ENCODE results near the gene FAS.
"Not testable (repeated sequence)": the region's sequence is repeated elsewhere in the genome, so short reads cannot be mapped to it uniquely, and the experiment has no call there.

The FAS gene

GRCh38 chr10:88994019-88994418 is 3.4 kb downstream of the FAS start:
- FAIRE-seq: no peak

GRCh38 chr10:88995156-88995876 is 4.7 kb downstream of the FAS start:
- FAIRE-seq: no peak

DNA sequence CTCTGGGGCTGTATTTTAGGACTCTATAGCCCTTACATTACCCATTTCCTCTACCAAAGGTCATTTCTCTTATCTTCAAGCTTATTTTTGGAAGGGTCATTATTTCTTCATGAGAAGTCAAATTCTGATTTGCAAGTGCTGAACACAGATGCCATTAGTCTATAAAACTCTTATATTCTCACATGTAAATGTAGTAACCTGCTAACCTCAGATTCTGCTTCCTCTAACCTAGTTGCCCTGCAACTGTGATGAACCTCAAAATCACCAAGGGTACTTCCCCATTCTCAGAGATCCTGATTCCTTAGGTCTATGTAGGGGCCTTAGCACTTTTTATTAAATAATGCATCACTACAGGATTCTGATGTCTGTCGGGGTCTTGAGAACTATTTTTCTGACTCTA is 6.3 kb downstream of the FAS start:
- FAIRE-seq: no peak

GRCh38 chr10:88999625-89000024 is 9.0 kb downstream of the FAS start:
- no peak for FAIRE-seq

DNA sequence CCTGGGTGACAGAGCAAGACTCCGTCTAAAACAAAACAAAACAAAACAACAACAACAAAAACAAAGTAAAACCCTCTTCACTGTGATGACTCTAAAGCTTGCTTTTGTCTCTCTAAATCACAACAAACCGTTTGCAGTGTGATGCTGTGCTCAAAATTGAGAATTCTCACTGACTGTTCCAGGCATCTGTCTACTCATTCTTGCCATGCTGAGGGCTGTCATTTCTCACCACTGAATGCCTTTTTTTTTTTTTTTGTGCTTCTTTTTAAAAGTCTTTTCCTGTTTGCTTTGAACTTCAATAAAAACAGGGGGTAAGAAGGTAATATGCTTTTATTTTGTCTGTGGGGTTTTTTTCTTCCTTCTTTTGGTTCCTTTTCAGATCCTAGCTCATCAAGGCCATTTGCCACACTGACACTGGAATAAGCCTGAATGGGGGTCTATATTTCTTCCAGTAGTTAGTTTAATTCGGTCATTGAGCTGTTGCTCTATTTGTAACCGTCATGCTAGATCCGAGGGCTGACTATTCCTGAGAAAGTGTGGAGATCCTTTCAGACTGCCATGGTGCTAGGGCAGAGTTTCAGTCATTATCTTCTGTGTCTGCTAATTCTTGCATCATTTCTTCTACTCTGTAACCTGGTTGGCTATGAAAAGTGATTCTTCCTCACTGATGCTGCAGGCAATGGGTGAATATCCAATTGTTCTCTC is 10.6 kb downstream of the FAS start:
- FAIRE-seq: no peak

DNA sequence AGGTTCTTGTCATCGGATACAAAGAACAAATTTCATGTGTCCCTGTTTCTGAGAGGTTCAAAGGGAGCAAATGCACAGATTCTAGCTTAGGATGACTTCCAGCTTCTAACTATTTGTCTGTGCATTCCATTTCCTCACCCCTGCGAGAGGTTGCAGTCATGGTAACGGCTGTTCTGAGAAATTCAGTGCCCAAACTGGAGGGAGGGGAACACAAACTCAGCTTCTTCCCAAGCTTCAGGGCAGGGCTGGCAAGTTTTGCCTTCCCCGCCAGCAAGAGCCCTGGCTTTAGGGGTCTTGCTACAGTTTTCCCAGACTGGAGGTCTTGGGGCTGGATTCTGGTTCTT is 11.1 kb downstream of the FAS start:
- FAIRE-seq: no peak

DNA sequence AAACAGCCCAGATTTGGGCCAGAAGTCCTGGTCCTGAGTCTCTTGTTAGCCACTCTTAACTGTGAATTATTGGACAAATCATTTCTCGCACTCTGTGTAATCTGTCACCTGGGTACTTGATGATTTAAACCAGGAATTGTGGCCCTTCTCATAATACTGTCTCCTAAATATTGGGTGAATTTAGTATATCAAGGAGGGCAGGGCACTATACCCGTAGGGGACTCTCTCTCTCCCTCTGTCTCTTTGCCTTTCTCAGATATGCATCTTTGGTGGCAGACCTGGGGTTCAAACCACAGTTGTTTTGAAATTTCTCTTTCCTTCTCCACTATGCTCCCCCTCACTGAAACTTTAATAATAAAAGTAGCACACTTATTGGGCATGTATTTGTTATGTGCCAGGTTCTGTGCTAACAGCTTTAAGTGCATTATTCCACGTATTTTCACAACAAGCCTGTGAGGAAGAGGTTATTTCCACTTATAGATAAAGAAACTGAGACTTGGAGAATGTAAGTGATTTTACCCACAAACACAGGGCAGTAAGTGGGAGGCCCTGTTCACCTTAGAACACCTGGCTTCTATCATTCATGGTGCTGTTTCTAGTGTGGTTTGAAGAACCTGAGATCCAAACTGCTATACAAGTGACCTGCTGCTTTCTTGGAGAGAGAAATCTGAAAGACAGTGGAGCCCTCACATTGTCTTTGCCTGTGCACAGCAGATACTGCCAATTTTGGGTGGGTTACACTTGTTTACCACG is 11.8 kb downstream of the FAS start:
- FAIRE-seq: no peak

DNA sequence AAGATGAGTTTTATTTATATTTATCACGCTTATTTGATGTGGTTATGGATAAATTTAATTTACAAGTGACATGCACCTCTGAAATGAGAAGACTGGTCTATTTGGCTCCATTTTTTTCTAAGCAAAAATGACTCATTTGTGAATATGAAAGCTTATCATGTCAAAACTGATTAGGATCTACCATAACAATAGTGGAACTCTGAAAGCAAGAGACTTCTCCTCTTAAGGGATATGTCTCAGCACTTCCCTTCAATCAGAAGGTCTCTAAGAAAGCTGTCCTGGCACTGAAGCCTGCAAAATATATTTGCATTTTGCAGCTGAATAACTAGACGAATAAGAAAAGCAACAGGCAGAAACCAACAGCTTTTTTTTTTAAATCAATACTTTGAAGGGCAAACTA is 12.7 kb downstream of the FAS start:
- FAIRE-seq: no peak

GRCh38 chr10:89007129-89007893 is 16.7 kb downstream of the FAS start:
- FAIRE-seq: no peak

GRCh38 chr10:89018700-89019346 is 28.2 kb downstream of the FAS start:
- not testable (repeated sequence) for FAIRE-seq

GRCh38 chr10:89019569-89020327 is 29.1 kb downstream of the FAS start:
- no peak for FAIRE-seq

GRCh38 chr10:89021526-89021925 is 30.9 kb downstream of the FAS start:
- FAIRE-seq: not testable (repeated sequence)

- no peak for FAIRE-seq
These were observed 32.1 kb downstream of the FAS start for GRCh38 chr10:89022734-89023133.

- FAIRE-seq: no peak
These were observed 34.9 kb downstream of the FAS start for GRCh38 chr10:89025453-89025852.

GRCh38 chr10:89029181-89029580 is 38.6 kb downstream of the FAS start:
- FAIRE-seq: no peak

GRCh38 chr10:89029785-89030437 is 39.3 kb downstream of the FAS start:
- FAIRE-seq: no peak

DNA sequence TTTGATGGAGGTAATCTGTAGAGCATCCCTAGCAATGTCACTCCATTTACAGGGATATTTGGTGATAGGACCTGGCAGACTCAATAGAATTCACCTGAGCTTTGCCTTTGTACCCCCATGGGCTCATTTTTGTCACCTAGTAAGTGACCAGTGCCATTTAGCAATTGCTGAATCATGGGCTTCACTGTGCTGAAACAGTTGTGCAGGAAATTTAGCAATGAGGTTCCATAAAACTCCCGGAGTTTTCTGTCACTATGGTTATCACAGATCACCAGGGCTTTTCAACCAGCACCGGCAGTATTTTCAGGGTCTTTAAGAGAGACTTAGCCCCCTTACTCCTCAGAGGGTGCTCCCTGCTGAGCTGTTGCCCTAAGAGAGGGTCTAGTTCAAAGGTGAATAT is 40.2 kb downstream of the FAS start:
- FAIRE-seq: no peak

DNA sequence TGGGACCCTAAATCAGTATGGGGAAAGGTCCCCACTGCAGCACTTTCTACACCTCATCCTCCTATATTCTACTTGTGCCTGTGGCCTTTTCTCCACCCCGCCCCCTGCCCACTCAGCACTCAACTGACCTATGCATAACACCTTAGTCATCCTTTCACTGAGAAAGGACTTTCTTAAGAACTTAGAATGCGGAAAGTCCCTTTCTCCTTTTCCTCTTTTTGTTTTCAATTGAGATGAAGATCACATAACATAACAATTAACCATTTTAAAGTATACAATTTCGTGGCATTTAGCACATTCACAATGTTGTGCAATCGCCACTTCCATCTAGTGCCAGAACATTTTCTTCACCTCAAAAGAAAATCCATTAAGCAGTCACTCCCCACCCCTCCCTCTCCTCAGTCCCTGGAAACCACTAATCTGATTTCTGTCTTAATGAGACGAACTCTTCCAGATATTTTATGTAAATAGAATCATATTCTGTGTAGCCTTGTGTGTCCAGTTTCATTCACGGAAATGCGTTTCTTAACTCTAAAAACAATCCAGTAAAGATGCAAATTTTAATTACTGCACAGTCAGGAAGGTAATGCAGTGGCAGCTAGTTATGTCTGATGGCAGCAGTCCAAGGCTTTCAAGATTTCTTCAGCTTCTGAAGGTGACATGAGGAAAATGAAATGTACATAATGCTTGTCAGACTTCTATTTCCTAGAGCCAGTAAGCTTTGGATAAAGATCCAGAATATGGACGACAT is 41.7 kb downstream of the FAS start:
- FAIRE-seq: no peak

- FAIRE-seq: no peak
These were observed 44.9 kb downstream of the FAS start for GRCh38 chr10:89035461-89035860.

- FAIRE-seq: no peak
These were observed 46.5 kb downstream of the FAS start for GRCh38 chr10:89037096-89037495.

DNA sequence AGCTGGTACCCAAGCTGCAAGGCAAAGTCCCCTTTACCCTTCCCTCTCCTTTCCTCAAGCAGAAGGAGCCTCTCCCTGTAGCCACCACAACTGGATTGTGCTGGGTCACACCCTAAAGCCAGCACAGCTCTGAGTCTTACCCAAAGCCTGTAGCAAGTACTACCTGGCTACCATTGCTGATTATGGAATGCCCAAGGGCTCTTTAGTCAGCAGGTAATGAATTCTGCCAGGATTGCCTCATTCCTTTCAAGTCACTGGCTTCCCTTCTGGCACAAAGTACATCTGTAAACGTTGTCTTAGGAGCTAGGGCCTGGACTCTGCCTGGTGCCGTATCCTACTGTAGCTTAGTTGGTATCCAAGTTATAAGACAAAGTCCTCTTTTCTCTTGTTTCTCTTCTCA is 52.0 kb downstream of the FAS start:
- no peak for FAIRE-seq

All from TTC549 (cell line).